Neuron (in vitro differentiated cells): ENCODE results near the gene RACGAP1.

Source experiments
- H2AFZ ChIP-seq: one replicate; pipeline ENCODE4 v1.6.1; 2013; ENCODE audit warnings: low read depth, mild to moderate bottlenecking, inconsistent platforms, low read length, moderate library complexity
- H3K27me3 ChIP-seq: one replicate; pipeline ENCODE4 v1.6.1; 2013; ENCODE audit warnings: low read length; ENCODE audit not compliant: insufficient read depth
- H3K36me3 ChIP-seq: one replicate; pipeline ENCODE4 v1.6.1; 2013; ENCODE audit warnings: low read length; ENCODE audit not compliant: insufficient read depth
- H3K4me1 ChIP-seq: one replicate; pipeline ENCODE4 v1.6.1; 2013; ENCODE audit warnings: low read length; ENCODE audit not compliant: insufficient read depth
- H3K4me3 ChIP-seq: 2 replicates; pipeline ENCODE4 v1.5.1; 2013; ENCODE audit warnings: mild to moderate bottlenecking, low read length, moderate library complexity
- H3K9me3 ChIP-seq: one replicate; pipeline ENCODE4 v1.6.1; 2013; ENCODE audit warnings: low read length

RACGAP1 gene

DNA sequence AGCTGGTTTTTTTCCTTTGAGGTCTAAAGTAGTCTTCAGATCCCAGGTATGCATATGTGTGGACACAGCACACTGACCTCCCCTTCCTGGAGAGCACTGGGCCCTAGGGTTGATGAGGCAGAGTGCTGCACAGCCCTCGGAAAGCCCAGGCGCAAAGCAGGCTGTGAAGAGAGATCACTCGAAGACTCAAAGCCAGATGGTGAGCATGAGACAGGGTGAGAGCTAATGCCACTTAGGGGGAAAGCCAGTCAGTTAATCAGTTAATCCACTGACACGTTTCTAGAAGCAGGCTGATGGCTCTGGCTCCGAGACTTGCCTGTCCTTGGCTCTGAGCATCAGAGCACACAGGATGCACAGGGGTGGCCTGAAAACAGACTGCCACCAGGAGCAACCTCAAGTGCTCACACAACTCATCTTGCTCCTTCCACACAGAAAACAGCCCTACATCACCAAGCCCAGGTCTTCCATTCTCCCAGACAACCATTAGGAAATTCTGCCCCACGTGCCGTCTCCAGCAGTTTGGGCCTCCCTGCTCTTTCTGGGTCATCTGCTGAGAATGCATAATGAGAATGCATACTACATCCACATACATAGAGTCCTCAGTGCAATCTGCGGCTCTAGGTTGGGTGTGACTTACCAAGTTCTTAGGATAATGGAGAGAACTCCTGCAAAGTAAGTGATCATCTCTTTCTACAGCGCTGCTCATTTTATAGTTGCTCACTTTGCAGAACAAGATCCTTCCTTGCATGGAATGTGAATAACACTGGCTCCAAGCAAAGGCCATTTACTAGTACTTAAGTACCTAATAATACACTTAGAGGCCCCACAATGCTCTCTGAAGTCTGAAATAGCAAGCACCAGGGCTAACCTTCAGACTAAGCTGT, 40.6 kb downstream of the RACGAP1 start:
- no peaks in the 10 kb centered on the region for H3K9me3 ChIP-seq
- H3K36me3 ChIP-seq = peaks cover 22% of the 10 kb centered on the region
- H3K4me1 ChIP-seq = no peaks in the 10 kb centered on the region
- no peak overlapping the region for H2AFZ ChIP-seq
- no peak overlapping the region for H3K4me3 ChIP-seq
- no peaks in the 10 kb centered on the region for H3K27me3 ChIP-seq

- H3K4me1 ChIP-seq = no peaks in the 10 kb centered on the region
- H2AFZ ChIP-seq = no peak overlapping the region
- H3K9me3 ChIP-seq = no peaks in the 10 kb centered on the region
- H3K36me3 ChIP-seq = peaks cover 17% of the 10 kb centered on the region
- H3K4me3 ChIP-seq = no peak overlapping the region
- H3K27me3 ChIP-seq = no peaks in the 10 kb centered on the region
These were observed 41.4 kb downstream of the RACGAP1 start for GRCh38 chr12:49983892-49984291.

DNA sequence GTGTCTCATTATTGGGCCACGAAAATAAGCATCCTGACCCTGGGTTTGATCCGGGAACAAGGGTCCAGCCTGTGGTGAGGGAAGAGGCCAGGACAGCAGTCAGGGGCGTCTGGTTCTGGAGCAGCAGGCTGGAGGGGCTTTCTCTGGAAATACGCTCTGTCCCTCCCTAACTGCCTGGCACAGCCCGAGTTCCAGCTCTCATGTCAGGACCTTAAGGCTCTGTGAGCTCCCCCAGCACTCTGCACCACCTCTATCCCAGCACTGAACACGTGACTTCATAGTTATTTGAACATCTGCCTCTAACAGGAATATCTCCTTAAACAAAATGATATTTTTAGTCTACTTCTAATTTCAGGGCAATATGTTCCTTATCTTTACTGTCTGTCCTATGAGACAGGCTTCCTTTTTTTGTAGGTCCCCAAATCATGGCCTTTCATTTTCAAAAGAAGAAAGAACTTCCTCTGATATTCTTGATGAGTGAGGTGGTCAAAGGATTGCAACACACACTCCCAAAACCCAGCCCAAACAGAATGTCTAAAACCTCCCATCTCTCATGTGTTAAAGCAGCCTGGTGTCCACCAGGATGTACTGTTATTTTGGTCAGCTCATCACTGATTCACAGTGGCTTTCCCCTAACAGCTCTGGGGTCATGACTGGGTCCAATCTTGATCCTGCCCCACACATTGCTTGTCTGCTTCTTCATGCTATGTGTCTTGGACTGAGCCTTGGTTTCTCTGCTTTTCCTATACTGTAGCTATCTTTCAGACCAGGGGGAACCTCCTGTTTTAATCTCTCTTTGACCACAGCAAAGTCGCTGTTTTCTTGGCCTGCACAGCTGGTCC, 42.8 kb downstream of the RACGAP1 start:
- no peaks in the 10 kb centered on the region for H3K4me1 ChIP-seq
- H3K27me3 ChIP-seq = no peaks in the 10 kb centered on the region
- peaks cover 7% of the 10 kb centered on the region for H3K36me3 ChIP-seq
- no peaks in the 10 kb centered on the region for H3K9me3 ChIP-seq
- no peak overlapping the region for H2AFZ ChIP-seq
- no peak overlapping the region for H3K4me3 ChIP-seq

- Histone ChIP-seq H3K9me3 (no peaks in the 10 kb centered on the region), H3K4me3 (no peak overlapping the region), H3K36me3 (no peaks in the 10 kb centered on the region), H3K4me1 (no peaks in the 10 kb centered on the region), H2AFZ (no peak overlapping the region), H3K27me3 (no peaks in the 10 kb centered on the region)
These were observed 44.6 kb downstream of the RACGAP1 start for GRCh38 chr12:49980501-49981349.

DNA sequence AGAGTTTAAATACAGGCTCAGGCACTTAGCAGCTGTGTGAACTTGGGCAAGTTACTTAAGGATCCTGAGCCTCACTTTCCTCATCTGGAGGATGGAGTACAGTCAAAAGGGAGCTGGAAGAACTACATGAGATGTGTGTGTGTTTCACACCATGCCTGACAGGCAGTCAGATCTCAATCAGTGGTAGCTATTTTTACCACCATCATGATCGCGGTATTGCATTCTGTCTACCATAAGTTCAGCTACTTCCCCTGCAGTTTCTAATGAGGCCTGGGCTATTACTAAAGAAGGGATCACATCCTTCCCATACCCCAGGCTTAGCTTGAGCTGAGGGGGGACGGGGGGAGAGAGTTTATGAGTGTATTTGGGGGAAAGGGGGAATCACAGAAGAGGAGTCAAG, 45.5 kb downstream of the RACGAP1 start:
- no peaks in the 10 kb centered on the region for H3K9me3 ChIP-seq
- H3K36me3 ChIP-seq = no peaks in the 10 kb centered on the region
- no peaks in the 10 kb centered on the region for H3K4me1 ChIP-seq
- H3K27me3 ChIP-seq = no peaks in the 10 kb centered on the region
- H3K4me3 ChIP-seq = no peak overlapping the region
- no peak overlapping the region for H2AFZ ChIP-seq

GRCh38 chr12:49979016-49979586, 46.2 kb downstream of the RACGAP1 start:
- no peaks in the 10 kb centered on the region for H3K9me3 ChIP-seq
- H3K36me3 ChIP-seq = no peaks in the 10 kb centered on the region
- no peaks in the 10 kb centered on the region for H3K27me3 ChIP-seq
- no peak overlapping the region for H2AFZ ChIP-seq
- no peaks in the 10 kb centered on the region for H3K4me1 ChIP-seq
- no peak overlapping the region for H3K4me3 ChIP-seq

- H3K4me1 ChIP-seq = no peaks in the 10 kb centered on the region
- H3K9me3 ChIP-seq = no peaks in the 10 kb centered on the region
- no peaks in the 10 kb centered on the region for H3K36me3 ChIP-seq
- no peak overlapping the region for H2AFZ ChIP-seq
- no peaks in the 10 kb centered on the region for H3K27me3 ChIP-seq
- H3K4me3 ChIP-seq = no peak overlapping the region
These were observed 47.2 kb downstream of the RACGAP1 start for GRCh38 chr12:49978125-49978524.

DNA sequence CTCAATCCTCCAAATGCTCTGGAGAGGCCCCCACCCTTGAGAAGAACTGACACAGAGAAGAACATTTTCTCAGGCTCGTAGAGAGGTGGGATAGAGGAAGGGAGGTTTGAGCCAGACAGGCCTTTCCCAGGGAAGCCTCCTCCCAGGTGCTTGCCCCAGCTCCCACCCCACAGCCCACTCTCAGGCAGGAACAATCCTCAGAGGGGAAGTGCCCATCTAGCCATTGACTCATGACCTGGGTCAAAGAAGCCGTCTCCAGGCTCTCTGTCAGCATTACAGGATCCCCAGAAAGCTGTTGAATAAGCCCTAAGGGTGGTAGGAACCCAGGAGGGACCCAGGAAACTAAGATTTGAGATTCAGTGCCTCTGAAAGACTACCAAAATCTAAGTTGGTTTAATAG, 48.7 kb downstream of the RACGAP1 start:
- Histone ChIP-seq H3K4me3 (no peak overlapping the region), H3K4me1 (no peaks in the 10 kb centered on the region), H3K36me3 (no peaks in the 10 kb centered on the region), H3K27me3 (no peaks in the 10 kb centered on the region), H3K9me3 (no peaks in the 10 kb centered on the region), H2AFZ (no peak overlapping the region)

DNA sequence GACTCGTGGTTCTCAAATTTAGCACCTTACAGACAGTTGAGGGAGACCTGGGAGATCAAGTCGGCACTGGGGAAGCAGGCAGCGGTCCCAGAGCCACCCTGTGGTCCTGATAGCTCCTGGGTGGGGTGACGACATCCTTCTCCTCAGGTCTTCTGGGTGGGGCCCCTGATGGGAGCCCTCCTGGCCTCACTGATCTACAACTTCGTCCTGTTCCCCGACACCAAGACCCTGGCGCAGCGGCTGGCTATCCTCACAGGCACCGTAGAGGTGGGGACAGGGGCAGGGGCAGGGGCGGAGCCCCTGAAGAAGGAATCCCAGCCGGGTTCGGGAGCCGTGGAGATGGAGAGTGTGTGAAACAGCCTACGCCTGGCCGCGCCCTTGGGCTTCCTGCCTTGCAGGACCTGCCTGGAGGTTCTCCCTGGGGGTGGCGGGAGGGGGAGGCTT, 50.0 kb downstream of the RACGAP1 start:
- Histone ChIP-seq H3K4me1 (no peaks in the 10 kb centered on the region), H3K4me3 (no peak overlapping the region), H3K36me3 (no peaks in the 10 kb centered on the region)

GRCh38 chr12:49974677-49975317, 50.5 kb downstream of the RACGAP1 start:
- Histone ChIP-seq H3K4me1 (no peaks in the 10 kb centered on the region), H3K27me3 (peaks cover 13% of the 10 kb centered on the region), H3K9me3 (no peaks in the 10 kb centered on the region), H3K36me3 (no peaks in the 10 kb centered on the region), H2AFZ (no peak overlapping the region), H3K4me3 (no peak overlapping the region)

More for the DNA sequence above, 50.0 kb downstream of the RACGAP1 start:
- no peaks in the 10 kb centered on the region for H3K9me3 ChIP-seq
- peaks cover 9% of the 10 kb centered on the region for H3K27me3 ChIP-seq
- H2AFZ ChIP-seq = no peak overlapping the region

DNA sequence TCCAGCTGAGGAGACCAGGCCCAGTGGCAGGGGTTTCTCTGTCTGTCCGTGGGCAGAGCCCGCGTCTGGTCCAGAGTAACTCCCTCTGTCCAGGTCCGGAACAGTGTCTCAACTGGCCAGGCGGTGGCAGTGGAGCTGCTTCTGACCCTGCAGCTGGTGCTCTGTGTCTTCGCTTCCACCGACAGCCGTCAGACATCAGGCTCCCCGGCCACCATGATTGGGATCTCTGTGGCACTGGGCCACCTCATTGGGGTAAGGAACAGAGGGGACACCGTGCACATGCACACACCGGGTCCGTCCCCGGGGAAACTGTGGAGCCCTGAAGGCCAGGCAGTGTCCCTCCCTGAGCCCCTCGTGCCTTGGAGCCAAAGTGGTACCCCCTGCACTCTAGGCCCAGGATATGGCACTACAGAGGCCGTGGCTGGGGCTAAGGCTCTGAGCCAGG, 51.0 kb downstream of the RACGAP1 start:
- no peaks in the 10 kb centered on the region for H3K9me3 ChIP-seq
- H3K36me3 ChIP-seq = no peaks in the 10 kb centered on the region
- peaks cover 17% of the 10 kb centered on the region for H3K27me3 ChIP-seq
- H3K4me3 ChIP-seq = no peak overlapping the region
- no peak overlapping the region for H2AFZ ChIP-seq
- H3K4me1 ChIP-seq = no peaks in the 10 kb centered on the region

- Histone ChIP-seq H3K4me3 (no peak overlapping the region), H3K9me3 (no peaks in the 10 kb centered on the region), H2AFZ (no peak overlapping the region), H3K27me3 (peaks cover 17% of the 10 kb centered on the region), H3K4me1 (no peaks in the 10 kb centered on the region), H3K36me3 (no peaks in the 10 kb centered on the region)
These were observed 51.9 kb downstream of the RACGAP1 start for GRCh38 chr12:49973361-49973830.
